H1 (cell line): ENCODE measurements around the gene AMMECR1L. TPM values are rescaled to one million over a fixed set of nuclear protein-coding genes. Genes with fewer than 3 reads are reported as not detected.

Source experiments
- CHD7 ChIP-seq: fragments of 300-600 bp; sonication (generic); IDR thresholded peaks from 2 replicates; pipeline ENCODE4 v1.7.1; 2012; ENCODE audit warnings: low read length, moderate library complexity, mild to moderate bottlenecking, inconsistent platforms; ENCODE audit not compliant: insufficient replicate concordance
- EP300 ChIP-seq, 2 experiments: IDR thresholded peaks; 1 replicate in 1 of 2; 2 replicates in 1 of 2; pipeline ENCODE4 v1.6.1; 2011 to 2012; ENCODE audit warnings: low read depth in 2 of 2, low read length in 2 of 2, mild to moderate bottlenecking in 2 of 2, borderline replicate concordance in 1 of 2, inconsistent platforms in 1 of 2, moderate library complexity in 1 of 2
- MAFK ChIP-seq: IDR thresholded peaks from 2 replicates; pipeline ENCODE4 v1.6.1; 2012; ENCODE audit warnings: low read depth, mild to moderate bottlenecking, improper control_type of control experiment, low read length
- POLR2AphosphoS5 ChIP-seq: IDR thresholded peaks from 2 replicates; pipeline ENCODE4 v1.6.1; 2011; ENCODE audit warnings: low read depth, low read length
- RFX5 ChIP-seq: IDR thresholded peaks from 2 replicates; pipeline ENCODE4 v1.6.1; 2011; ENCODE audit warnings: low read depth, low read length, improper control_type of control experiment, borderline replicate concordance
- SIX5 ChIP-seq: IDR thresholded peaks from 2 replicates; pipeline ENCODE4 v1.6.1; 2011; ENCODE audit warnings: mild to moderate bottlenecking, low read depth, low read length
- SP2 ChIP-seq: IDR thresholded peaks from 2 replicates; pipeline ENCODE4 v1.6.1; 2012; ENCODE audit warnings: mild to moderate bottlenecking, low read length, inconsistent platforms
- SRF ChIP-seq: IDR thresholded peaks from 2 replicates; pipeline ENCODE4 v1.6.1; 2011; ENCODE audit warnings: mild to moderate bottlenecking, low read depth, low read length, moderate library complexity
- SUZ12 ChIP-seq: fragments of 200-600 bp; sonication (generic); IDR thresholded peaks from 2 replicates; pipeline ENCODE4 v1.6.1; 2012; ENCODE audit warnings: mild to moderate bottlenecking, inconsistent platforms, low read length, moderate library complexity, mixed read lengths
- TBP ChIP-seq: IDR thresholded peaks from 2 replicates; pipeline ENCODE4 v1.6.1; 2011; ENCODE audit warnings: low read depth, low read length, improper control_type of control experiment
- polyA plus RNA-seq, 7 experiments: library from polyadenylated mRNA; depleted of rRNA in 3 of 7; stranded (reverse) in 5 of 7; unstranded in 2 of 7; fragments of >200 nt in 5 of 7; fragments of 200-250 nt in 2 of 7; gene quantifications; 1 replicate in 5 of 7; 2 replicates in 1 of 7; 4 replicates in 1 of 7; pipeline versions ENCODE4 v1.2.1 to v1.2.3, GENCODE V29; 2011 to 2013; ENCODE audit warnings: missing spikeins in 2 of 7, mixed read lengths in 2 of 7
- total RNA-seq: library from RNA; stranded (reverse); fragmentation: NEBNext Ultra II Directional; extraction: Animal tissue kit (Norgen Biotek cat#: 25700); gene quantifications from 2 replicates; pipeline ENCODE4 v1.2.1, GENCODE V29; 2021

The AMMECR1L gene
- total and polyA plus RNA-seq, 2 of the 8 experiments (the other 6 are each of a cell fraction or from before 2014, with no cell fraction given): 10.1 to 18.8 TPM

GRCh38 chr2:127843677-127844076, 42.1 kb downstream of the AMMECR1L start (continued):
- TF ChIP-seq CHD7: no peak
- TF ChIP-seq TBP: no peak
- no peak for TF ChIP-seq EP300 (IDR thresholded peaks at IDR 0.05; ENCODE audit: borderline replicate concordance in 1 of 2, low read depth in 2 of 2, low read length in 2 of 2)
- no peak for TF ChIP-seq POLR2AphosphoS5
- TF ChIP-seq RFX5: no peak
- TF ChIP-seq SIX5: no peak
- no peak for TF ChIP-seq SRF
- no peak for TF ChIP-seq MAFK
- no peak for TF ChIP-seq SP2
- TF ChIP-seq SUZ12: no peak
